Urothelium cell line (cell line): ENCODE measurements around the gene TRMT61A.

Experiments
- DNase-seq: peaks from one replicate; pipeline ENCODE4 v3.0.0; 2011; ENCODE audit warnings: low spot score, mixed read lengths
- FAIRE-seq: peaks from 2 replicates; lab custom pipeline; 2011; peaks lifted over from hg19 to GRCh38; lab: Jason Lieb, UNC

Gene TRMT61A

GRCh38 chr14:103533999-103534575 lies 5.1 kb downstream of the TRMT61A start:
- no peak for FAIRE-seq

GRCh38 chr14:103534576-103535061 lies 5.6 kb downstream of the TRMT61A start:
- FAIRE-seq (no peak), DNase-seq (no peak)

More at GRCh38 chr14:103533999-103534575, 5.1 kb downstream of the TRMT61A start:
- DNase-seq: no peak

- DNase-seq: no peak
- FAIRE-seq: no peak
Measured at GRCh38 chr14:103535081-103535890, 6.3 kb downstream of the TRMT61A start.

GRCh38 chr14:103535891-103536565 lies 7.0 kb downstream of the TRMT61A start:
- DNase-seq (no peak), FAIRE-seq (no peak)

GRCh38 chr14:103536693-103537092 lies 7.7 kb downstream of the TRMT61A start:
- DNase-seq (no peak), FAIRE-seq (no peak)

GRCh38 chr14:103537175-103537990 lies 8.4 kb downstream of the TRMT61A start:
- FAIRE-seq: no peak
- DNase-seq: no peak

- no peak for DNase-seq
- FAIRE-seq: no peak
Measured at GRCh38 chr14:103538291-103539055, 9.5 kb downstream of the TRMT61A start.

GRCh38 chr14:103539056-103539825 lies 10.2 kb downstream of the TRMT61A start:
- DNase-seq (no peak), FAIRE-seq (no peak)

GRCh38 chr14:103540821-103541708 lies 12.1 kb downstream of the TRMT61A start:
- no peak for FAIRE-seq
- DNase-seq: no peak

- DNase-seq (no peak), FAIRE-seq (no peak)
Measured at GRCh38 chr14:103541709-103542604, 13.0 kb downstream of the TRMT61A start.

GRCh38 chr14:103542605-103543088 lies 13.7 kb downstream of the TRMT61A start:
- no peak for FAIRE-seq

GRCh38 chr14:103543140-103543539 lies 14.1 kb downstream of the TRMT61A start:
- no peak for FAIRE-seq
- DNase-seq: no peak

More at GRCh38 chr14:103542605-103543088, 13.7 kb downstream of the TRMT61A start:
- DNase-seq: no peak

- FAIRE-seq: no peak
- DNase-seq: no peak
Measured at GRCh38 chr14:103543721-103544387, 14.9 kb downstream of the TRMT61A start.

- DNase-seq: no peak
- FAIRE-seq: no peak
Measured at GRCh38 chr14:103544388-103545218, 15.6 kb downstream of the TRMT61A start.

GRCh38 chr14:103545219-103545914 lies 16.4 kb downstream of the TRMT61A start:
- FAIRE-seq (no peak), DNase-seq (no peak)
